Activated effector memory CD4-positive, alpha-beta T cell treated with Interleukin-2 at 50 U/mL for 16 hours (primary cell): ENCODE results near the gene ZNF143.

Source experiments
- DNase-seq: peaks from one replicate; pipeline ENCODE4 v3.0.0-alpha.2; 2020

The ZNF143 gene

DNA sequence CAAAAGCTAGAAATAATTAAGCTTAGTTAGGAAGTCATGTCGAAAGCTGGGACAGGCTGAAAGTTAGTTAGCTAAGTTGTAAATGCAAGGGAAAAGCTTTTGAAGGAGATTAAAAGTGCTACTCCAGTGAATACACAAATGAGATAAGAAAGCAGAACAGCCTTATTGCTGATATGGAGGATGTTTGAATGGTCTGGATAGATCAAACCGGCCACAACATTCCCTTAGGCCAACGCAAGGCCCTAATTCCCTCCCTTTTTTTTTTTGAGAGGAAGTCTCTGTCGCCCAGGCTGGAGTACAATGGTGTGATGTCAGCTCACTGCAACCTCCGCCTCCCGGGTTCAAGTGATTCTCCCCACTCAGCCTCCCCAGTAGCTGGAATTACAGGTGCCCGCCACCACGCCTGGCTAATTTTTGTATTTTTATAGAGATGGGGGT is 89.4 kb downstream of the ZNF143 start:
- no peak for DNase-seq

DNA sequence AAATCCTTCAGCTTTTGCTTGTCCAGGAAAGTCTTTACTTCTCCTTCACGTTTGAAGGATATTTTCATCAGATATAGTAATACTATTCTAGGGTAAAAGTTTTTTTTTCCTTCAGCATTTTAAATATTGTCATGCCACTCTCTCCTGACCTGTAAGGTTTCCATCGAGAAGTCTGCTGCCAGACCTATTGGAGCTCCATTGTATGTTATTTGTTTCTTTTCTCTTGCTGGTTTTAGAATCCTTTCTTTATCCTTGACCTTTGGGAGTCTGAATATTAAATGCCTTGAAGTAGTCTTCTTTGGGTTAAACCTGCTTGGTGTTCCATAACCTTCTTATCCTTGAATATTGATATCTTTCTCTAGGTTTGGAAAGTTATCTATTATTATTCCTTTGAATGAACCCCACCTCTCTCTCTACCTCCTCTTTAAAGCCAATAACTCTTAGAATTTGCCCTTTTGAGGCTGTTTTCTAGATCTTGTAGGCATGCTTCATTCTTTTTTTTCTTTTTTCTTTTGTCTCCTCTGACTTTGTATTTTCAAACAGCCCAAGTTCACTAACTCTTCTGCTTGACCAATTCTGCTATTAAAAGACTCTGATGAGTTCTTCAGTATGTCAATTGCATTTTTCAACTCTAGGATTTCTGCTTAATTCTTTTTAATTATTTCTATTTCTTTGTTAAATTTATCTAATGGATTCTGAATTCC is 100.6 kb downstream of the ZNF143 start:
- no peak for DNase-seq

DNA sequence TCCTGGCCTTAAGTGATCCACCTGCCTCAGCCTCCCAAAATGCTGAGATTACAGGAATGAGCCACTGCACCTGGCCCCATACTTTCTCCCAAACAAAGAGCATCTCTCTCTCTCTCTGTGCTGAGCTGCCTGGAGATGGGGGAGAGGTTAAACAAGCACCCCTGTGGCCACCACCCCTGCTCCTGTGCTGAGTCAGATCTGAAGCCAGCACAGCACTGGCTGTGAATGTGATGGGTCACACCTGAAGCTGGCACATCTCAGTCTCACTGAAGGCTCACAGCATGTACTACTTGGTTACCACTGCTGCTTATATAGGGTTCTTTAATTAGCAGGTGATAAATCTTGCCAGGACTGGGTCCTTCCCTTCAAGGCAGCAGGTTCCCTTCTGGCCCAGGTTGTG is 101.9 kb downstream of the ZNF143 start:
- no peak for DNase-seq

DNA sequence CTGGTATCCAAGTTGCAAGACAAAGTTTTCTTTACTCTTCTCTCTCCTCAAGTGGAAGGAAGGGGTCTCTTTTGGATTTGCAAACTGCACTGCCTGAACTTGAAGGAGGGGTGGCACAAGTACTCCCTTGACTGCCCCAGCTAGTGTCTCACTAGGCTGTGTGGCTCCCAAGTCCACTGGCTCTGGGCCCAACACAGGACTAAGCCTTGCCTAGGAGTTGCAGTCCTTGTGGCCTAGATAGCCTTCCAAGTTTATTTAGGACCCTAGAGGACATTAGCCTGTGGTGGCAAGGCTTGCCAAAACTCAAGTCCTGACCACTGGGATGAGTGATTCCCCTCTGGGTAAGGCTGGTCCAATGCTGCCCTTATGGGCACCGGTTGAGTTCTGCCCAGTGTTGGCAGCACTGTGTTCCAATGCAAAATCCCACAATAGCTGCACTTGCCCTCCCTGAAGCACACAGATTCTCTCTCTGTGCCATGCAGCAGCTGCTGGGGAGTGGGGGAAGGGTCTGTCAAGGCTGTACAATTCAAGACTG is 102.5 kb downstream of the ZNF143 start:
- DNase-seq, result no peak

DNA sequence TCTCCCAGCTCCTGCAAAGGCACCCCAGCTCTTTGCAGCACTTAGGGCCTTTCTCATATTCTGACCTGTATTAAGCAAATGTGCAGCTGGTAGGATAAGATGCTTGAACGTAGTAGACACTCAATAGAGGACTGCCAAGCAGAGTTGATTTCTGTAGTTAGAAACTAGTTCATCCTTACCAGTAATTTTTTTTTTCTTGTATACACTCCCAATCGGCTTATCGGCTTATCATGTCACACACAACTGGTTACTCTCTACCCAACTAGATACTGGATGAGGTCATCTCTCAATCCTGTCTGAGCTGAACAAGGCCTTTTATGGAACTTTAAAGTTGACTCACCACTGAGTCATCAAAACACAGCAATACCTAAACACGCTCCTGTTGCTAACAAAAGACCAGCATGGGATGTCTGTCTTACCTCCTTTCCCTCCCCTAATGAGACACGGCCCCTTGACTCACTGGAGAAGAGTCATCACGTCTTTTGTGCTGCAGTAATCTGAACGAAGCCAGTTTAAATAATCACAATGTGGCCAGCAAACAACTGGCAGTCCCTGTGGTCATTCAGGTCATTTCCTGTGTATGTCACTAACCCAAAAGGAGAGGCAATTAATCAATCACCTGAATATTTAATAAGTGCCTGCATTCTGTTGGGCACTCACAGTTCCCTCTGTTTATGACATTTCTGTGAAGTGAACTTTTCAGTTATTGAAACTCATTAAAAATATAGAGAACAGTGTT is 105.2 kb downstream of the ZNF143 start:
- peak; percentile 21 for DNase-seq

DNA sequence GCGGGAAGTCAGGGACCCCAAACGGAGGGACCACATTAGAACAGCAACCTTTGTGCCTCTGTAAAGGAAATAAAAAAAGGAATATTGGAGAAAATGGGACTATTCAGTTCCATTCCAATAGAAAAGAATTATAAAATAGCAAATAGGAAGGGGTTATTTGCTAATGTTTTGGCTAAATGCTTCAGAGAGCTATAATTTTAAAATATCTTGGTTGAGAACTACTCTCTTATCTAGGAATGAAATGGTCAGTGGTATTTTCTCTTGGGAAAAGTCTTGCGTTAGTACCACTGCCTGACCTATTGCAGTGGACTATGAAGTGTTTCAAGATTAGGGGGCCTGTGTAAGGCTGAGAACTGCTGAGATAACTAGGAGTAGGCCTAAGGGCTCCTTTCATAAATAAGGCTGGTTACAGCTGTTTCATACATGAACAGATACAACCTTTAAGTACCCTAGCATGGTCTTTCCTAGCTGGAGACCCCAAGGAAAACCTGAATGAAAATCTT is 105.8 kb downstream of the ZNF143 start:
- DNase-seq, result no peak

DNA sequence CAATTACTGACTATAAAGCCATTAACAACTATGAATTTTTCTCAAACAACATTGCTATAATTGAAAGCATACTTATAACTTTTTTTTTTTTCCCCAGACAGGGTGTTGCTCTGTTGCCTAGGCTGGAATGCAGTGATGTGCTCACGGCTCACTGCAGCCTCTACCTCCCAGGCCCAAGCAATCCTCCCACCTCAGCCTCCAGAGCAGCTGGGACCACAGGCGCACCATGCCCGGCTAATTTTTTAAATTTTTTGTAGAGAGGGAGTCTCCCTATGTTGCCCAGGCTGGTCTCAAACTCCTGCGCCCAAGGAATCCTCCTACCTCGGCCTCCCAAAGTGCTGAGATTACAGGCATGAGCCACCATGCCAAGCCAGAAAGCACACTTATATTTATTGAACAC is 106.6 kb downstream of the ZNF143 start:
- no peak for DNase-seq

DNA sequence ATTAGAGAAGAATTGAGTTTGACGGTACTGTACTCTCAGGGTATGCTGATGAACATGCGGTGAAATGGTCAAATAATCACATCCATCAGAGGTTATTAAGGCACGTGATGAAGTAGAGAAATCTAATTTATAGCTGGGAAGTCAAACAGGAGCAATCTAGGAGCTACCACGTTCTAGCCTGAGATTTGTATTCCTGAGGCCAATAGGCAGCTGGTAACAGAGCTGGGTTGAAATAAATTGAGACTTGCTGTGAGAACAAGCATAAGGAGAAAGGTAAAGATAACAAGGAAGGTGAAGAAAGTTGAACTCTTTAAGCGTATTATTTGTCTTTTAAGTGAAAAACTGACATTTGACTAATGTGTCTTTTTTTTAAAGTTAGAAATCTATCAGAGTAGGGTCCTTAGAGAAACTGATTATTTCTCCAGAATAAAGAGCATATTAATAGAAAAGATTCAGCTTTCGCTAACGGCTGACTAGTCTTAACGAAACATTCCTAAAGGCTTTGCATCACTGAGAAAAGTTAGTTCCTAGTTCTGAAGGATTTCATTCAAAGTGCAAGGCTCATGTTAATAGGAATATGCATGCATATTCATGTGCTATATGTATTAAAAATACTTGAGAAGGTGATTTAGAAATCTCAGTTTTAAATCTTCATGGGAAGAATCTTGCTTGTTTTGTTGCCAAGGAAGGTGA is 107.5 kb downstream of the ZNF143 start:
- no peak for DNase-seq

DNA sequence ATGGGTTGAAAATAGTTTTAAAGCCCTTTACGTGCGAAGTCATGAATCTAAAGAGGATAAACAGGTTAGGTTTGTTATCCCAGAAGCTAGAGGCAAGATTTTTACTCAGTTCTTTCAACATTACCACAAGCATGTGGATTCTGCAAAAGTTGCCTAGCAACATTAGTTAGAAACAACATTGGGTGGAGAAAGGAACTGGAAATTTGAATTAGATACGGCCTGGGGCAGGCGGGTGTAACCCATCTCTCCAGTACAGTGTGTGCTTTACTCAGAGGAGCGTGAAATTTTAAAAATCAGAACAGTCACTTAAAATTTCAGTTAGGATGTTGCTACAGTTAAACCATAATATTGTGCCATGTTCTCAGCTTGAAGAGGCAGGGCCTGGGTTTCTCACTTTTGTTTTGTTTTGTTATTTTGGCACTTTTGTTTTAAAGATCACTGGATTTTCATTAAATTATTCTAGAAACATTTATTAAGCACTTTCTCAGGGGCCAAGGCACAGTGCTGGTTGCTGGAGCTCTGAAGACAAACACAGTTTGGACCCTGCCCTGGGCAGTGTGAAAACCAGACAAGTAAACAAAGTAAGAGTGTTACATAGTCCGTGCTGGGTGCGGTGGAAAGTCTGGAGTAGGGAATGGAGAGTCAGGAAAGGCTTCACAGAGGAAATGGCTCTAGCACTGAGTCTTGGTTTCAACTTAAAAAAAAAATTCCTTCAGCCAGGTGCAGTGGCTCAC is 108.2 kb downstream of the ZNF143 start:
- DNase-seq, result no peak

DNA sequence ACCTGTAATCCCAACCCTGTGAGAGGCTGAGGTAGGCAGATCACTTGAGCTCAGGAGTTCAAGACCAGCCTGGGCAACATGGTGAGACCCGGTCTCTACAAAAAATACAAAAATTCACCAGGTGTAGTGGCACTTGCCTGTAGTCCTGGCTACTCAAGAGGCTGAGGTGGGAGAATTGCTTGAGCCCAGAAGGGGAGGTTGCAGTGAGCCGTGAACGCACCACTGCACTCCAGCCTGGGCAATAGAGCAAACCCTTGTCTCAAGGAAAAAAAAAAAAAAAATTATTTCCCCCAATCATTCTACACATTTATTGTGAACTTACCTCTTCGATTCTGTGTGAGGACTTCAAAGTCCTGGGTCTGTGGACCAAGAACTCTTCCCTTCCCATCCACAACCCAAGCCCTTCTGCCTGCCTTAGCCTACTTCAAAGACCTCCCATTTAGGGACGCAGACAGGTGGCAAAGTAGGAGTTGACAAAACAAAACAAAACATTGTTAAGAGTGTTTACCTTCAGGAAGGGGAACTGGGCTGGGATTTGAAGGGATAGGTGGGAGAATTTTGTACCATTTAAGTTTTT is 108.9 kb downstream of the ZNF143 start:
- DNase-seq, result no peak

DNA sequence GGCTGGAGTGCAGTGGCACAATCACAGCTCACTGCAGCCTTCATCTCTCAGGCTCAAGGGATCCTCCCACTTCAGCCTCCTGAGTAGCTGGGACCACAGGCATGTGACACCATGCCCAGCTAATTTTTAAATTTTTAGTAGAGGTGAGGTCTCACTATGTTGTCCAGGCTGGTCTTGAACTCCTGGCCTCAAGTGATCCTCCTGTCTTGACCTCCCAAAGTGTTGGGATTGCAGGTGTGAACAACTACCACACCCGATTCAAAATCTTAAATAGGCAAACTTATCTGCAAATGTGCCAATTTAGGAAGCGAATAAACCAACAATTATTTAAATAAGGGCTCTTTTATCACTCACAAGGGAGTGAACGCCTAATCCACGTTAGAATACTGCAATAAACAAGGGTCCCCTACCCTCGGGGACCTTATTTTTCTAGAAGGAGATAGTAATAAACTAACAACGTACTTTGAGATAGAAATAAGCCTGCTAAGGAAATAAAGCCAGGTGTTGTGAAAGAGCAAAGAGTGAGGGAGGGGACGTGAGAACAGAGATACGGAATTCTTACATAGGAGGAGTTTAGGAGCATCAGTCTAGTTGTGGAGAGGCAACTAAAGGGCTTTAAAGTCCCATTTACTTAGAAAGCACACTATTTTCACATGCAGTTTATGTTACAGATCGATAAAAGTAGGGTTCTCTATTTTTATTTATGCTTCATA is 109.7 kb downstream of the ZNF143 start:
- no peak for DNase-seq

DNA sequence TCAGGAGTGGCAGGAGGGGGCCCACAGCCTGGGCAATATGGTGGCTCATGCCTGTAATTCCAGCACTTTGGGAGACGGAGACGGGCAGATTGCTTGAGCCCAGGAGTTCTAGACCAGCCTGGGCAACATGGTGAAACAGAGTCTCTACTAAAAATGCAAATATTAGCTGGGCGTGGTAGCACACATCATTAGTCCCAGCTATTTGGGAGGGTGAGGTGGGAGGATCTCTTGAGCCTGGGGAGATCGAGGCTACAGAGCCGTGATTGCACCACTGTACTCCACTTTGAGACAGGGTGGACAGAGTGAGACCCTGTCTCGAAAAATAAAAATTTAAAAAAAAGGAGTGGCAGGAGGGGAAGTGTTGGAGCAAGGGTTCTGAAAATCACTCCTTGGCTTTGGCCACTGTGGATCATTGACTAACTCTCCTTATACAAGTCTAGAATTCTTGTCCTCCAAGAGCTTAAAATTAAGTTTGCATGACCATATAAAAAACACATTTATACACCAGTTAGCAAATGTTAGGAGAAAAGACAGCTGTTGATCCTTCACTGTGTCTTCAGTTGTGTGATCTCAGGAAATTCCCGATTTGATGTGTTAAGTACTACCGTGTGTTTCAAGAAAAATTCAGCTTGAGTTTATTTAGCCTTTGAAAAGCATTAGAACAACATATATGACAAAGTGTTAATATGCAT is 110.4 kb downstream of the ZNF143 start:
- no peak for DNase-seq

DNA sequence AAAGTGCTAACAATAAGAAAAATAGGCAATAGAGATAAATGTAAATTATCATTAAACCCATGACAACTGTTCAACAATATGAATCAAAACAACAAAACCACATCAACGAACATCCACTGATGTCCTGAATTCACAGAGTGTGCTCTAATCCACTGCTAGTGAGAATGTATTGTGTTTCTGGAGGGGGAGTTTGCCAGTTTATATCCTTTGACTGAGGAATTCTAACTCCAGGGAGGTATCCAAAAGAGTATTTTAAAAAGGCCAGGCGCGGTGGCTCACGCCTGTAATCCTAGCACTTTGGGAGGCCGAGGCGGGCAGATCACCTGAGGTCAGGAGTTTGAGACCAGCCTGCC is 110.9 kb downstream of the ZNF143 start:
- DNase-seq, result no peak

DNA sequence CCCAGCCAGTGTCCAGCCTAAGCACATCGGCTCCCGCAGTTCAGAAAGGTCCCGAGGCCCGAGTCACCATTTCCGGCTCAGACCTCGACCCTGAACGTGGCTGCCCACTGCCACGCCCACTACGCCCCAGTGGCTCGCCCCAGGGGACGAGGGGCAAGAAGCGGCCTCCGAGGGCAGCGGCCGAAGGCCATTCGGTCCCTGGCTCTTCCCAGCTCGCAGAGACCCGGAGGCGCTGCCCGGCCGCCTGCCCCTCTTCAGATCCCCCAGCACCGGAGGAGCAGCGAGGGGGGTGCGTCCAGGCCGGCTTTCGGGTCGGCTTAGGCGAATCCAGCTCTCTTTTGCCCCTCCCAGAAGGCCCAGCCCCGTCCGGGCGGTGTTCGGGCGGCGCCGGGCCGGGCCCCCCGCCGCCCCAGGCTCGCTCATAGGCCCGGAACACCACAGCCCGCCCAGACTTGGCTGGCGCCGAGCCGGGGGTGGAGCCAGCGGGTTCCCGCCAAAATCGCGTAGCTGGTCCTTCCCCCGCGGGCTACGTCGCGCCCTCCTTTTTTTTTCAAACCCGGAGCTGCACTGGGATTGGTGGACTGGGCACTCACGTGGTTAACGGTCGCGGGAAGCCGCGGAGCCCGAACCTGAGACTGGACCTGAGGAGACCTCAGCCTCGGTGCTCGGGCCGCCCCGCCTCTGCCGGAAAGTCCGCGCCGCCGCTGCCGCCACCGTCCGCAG is 112.4 kb downstream of the ZNF143 start, which contains the start of gene WEE1:
Gene WEE1, plus strand, starts transcription at position 619 of the 723 bp plus-strand sequence. CDS start 264 bp downstream, outside the sequence.
- DNase-seq, result peak; percentile 97

DNA sequence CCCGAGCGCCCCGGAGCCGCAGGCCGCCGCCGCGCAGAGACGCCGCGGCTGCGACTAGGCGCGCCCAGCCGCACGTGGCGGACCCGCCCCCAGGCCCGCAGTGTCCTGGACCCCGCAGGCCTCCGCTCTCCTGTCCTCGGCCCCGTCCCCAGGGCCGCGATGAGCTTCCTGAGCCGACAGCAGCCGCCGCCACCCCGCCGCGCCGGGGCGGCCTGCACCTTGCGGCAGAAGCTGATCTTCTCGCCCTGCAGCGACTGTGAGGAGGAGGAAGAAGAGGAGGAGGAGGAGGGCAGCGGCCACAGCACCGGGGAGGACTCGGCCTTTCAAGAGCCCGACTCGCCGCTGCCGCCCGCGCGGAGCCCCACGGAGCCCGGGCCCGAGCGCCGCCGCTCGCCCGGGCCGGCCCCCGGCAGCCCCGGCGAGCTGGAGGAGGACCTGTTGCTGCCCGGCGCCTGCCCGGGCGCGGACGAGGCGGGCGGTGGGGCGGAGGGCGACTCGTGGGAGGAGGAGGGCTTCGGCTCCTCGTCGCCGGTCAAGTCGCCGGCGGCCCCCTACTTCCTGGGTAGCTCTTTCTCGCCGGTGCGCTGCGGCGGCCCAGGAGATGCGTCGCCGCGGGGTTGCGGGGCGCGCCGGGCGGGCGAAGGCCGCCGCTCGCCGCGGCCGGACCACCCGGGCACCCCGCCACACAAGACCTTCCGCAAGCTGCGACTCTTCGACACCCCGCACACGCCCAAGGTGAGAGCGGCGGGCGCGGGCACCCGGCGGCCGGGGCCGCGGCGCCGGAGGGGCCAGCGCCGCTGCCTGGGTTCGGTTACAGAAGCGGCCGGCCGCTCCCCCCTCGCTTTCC is 113.2 kb downstream of the ZNF143 start:
- peak; percentile 9 for DNase-seq

DNA sequence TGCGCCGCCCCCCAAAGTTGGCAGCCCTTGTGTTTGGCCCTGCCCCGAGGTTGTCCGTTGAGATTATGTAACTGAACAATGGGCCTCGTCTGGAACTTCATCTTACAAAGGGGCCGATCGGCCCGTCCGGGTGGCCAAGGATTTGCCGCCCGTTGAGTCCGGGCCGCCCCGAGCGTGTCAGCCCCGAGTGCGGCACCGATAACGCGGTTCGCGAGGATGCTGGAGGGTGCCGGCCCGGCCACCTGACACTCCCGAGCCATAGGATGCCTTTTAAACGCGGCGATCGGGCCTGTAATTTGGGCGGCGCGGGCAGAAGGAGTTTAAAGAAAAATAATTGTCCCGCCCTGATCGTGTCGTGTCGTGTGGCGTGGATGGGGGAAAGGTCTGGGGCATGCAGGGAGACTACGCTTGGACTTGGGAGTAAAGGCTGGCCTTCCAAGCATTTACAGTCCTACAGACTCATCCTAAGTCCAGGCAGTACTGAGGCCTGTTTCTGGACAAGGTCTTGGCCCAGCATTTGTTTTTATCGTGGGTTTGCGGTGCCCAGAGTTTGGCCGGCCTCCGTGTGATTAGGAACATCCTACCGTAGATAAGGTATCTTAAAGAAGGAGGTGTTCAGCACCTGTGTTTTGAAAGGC is 113.9 kb downstream of the ZNF143 start:
- DNase-seq, result peak; percentile 22

DNA sequence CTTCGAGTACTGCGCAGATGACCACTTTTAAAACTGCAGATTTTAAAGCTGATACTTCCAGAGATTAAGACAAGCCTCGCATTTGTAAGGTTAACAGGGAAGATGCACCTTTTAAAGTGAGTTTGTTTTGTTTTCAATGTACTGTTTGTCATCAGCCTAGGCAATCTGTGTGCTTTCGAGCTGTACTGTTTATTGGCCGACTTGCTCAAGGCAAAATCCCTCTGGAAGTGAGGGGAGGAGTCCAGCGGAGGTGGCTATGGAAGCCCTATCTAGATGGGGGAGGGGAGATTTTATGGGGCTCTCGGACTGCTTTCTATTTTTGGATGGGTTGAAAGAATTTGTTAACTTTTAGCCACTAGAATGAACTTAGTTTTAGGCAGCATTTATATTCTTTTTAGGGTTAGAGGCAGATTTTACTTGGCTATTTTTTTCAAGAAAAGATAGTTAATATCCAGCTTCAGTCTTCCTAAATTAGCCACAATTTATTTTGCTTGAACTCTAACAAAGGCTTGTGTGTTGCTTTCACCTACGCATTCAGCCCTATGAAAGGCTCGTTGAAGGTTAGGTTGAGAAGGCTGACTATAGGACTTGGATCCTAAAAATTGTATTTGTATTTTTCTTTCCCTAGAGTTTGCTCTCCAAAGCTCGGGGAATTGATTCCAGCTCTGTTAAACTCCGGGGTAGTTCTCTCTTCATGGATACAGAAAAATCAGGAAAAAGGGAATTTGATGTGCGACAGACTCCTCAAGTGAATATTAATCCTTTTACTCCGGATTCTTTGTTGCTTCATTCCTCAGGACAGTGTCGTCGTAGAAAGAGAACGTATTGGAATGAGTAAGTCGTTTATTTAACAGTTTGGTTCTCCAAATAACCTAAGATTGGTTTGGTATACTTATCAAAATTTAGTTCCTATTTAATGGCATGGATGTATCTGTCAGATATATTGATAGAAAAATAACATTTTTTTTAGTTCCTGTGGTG is 114.7 kb downstream of the ZNF143 start:
- no peak for DNase-seq
